Activated CD4-positive, alpha-beta T cell treated with anti-CD3 and anti-CD28 coated beads for 48 hours (primary cell): Measurements from ENCODE around the gene TICAM1.
A peak's percentile ranks its signal among the peaks of the same experiment; 100 is the strongest.
"Not testable (repeated sequence)": the region's sequence is repeated elsewhere in the genome, so short reads cannot be mapped to it uniquely, and the experiment has no call there.

Experiments
- DNase-seq: peaks from one replicate; pipeline ENCODE4 v3.0.0-alpha.2; 2020

The TICAM1 gene

GRCh38 chr19:4844348-4845179, 13.1 kb upstream of the TICAM1 start:
- no peak for DNase-seq

DNA sequence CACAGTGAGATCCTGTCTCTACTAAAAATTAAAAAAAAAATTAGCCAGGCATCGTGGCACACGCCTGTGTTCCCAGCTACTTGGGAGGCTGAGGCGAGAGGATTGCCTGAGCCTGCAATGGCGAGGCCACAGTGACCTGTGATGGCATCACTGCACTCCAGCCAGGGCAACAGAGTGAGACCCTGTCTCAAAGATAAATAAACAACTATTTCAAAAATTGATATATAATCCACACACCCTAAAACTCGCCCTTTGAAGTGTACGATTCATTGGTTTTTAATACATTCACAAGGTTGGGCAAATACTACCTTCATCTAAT, 12.1 kb upstream of the TICAM1 start:
- no peak for DNase-seq

DNA sequence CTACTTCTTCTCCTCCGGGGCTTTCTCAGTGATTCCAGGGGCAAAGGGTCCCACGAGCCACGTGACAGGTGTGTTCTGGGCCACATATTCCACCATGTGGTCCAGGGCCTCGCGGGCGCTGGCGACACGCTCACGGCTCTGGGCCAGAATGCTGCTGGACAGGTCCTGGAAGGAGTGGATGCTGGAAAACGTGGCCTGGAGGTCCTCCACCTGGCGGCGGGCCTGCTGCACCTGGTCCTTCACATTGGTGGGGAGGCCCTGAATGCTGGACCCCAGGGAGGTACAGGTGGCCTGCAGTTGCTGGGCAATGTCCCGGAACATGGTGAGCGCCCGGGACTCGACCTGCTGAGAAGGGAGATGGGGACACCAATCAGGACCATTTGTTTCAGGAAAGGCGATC, 7.7 kb upstream of the TICAM1 start:
- no peak for DNase-seq

GRCh38 chr19:4832776-4833175, 1.3 kb upstream of the TICAM1 start:
- no peak for DNase-seq

- DNase-seq, result not testable (repeated sequence)
Observed at GRCh38 chr19:4831979-4832340, 448 bp upstream of the TICAM1 start.

GRCh38 chr19:4830768-4831265, 695 bp downstream of the TICAM1 start:
- no peak for DNase-seq

GRCh38 chr19:4830332-4830731, 1.2 kb downstream of the TICAM1 start:
- no peak for DNase-seq

DNA sequence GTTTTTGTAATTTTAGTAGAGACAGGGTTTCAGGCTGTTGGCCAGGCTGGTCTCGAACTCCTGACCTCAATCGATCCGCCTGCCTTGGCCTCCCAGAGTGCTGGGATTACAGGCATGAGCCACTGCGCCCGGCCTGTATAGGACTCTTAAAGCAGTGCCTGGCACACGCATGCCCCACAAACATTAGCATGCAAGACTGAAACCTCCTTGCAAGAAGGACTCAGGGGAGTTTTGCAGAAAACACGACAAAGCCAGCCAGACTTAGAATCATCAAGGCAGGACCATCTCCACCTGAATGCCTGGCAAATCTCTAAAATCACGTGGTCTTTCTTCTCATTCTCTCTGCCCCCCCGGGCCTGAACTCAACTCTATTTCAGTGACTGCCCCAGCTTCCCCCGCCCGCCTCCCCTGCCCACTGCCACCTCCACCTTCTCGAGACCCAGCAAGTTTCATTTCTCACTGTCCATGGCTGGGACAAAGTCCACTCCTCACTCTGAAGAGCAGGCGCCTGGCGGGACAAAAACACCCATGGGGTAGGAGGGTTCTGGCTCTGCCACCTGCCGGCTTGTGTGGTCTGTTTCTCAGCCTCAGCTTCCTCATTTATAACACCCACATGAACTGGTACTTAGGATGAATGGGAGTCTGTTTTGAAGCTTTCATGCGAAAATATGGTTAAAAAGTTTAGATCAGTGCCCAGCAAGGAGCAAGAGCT, 2.4 kb downstream of the TICAM1 start:
- DNase-seq, result no peak

GRCh38 chr19:4823577-4823976, 7.9 kb downstream of the TICAM1 start:
- DNase-seq, result no peak

- DNase-seq, result not testable (repeated sequence)
Observed at GRCh38 chr19:4822354-4822753, 9.2 kb downstream of the TICAM1 start.

DNA sequence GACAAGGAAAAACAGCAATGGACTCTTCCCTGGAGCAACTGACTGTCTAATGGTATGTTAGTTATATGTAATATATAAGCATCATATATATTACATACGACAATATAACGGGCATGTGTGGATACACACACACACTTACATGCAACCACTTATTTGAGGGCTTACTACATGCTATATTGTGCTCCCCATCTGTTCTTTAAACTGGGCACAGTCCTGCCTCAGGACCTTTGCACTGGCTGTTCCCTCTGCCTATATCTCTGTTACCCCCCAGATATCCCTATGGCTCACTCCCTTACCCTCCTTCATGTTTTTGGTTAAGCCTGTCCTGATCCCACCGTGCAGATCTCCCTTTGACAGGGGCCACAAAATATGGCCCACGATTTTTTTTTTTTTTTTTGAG, 10.2 kb downstream of the TICAM1 start:
- no peak for DNase-seq

DNA sequence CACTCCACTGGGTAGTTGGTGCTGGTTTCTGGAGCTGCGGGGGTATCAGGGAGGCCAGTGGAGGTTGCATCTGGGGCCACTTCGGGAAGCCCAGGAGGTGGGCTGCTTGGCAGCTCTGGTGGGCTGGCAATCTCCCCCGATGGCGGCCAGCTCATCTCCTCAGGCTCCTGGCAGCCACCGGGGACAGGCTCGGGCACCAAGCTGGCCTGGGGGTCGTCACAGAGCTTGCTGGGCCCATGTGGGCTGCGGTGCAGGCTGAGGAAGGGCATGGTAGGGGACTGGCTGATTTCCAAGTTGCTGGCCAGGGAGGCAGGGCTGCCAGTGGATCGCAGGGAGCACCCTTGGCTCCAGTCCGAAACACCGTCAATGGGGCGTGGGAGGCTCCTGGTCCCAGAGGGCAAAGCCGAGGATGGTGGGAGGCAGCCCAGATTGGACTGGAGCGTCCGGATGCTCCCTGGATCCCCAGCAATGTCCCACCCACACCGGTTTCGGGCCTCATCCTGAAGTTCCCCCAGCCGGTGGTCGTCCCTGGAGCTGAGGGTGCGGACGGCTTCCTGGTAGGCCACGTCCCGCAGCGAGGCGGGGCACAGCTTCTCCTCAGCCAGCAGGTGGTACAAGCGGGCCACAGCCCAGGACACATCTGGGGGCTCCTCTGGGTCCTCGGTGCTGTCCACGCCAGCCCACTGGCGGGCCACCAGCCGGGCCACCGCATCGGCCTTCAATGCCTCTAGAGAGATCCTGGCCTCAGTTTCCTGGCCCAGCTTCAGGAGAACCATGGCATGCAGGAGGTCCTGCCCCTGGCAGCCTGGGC, 13.8 kb downstream of the TICAM1 start:
- no peak for DNase-seq

DNA sequence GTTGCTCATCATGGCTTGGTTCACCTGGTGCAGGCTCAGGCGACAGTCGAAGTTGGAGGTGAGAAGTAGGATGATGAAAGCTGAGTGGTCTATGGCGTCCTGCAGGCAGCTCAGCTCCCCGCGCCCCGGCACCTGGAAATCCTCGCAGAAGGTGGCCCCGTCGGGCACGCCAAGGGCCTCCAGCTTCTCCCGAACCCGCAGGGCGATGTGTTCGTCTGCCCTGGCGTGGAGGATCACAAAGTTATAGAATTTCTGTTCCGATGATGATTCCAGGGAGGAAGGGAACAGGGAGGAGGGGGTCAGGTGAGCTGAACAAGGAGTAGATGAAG, 14.6 kb downstream of the TICAM1 start:
- no peak for DNase-seq

- no peak for DNase-seq
Observed at GRCh38 chr19:4816202-4816949, 15.1 kb downstream of the TICAM1 start.

DNA sequence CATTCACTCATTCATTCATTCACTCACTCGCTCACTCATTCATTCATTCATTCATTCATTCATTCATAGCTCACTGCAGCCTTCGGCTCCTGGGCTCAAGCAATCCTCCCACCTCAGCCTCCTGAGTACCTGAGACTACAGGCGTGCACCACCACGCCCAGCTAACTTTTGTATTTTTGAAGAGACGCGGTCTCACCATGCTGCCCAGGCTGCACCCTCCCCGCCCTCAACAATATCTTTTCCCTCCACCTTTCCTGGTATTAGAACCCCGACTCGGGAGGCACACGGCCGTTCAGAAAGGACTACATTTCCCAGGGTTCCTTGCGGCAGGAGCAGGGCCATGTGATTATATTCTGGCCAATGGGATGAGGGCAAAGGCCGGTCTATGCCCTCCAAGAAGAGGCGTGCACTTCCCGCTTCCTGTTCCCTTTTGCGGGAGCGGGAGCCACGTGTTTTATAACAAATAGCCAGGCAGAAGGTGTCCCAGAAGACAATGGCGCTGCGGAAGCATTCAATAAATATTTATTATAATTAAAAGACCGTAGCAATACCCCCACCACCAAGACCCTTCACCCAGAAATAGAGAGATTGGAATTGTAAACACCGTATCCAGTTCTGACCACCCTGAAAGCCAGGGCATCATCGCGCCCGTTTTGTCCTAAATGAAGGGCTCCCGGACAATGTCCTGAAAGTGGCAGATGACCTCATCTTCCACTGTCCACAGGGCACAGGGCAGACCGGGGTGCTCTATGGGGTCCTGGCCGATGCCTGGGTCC, 15.9 kb downstream of the TICAM1 start:
- DNase-seq, result peak; percentile 85

- no peak for DNase-seq
Observed at GRCh38 chr19:4814625-4815425, 16.7 kb downstream of the TICAM1 start.

DNA sequence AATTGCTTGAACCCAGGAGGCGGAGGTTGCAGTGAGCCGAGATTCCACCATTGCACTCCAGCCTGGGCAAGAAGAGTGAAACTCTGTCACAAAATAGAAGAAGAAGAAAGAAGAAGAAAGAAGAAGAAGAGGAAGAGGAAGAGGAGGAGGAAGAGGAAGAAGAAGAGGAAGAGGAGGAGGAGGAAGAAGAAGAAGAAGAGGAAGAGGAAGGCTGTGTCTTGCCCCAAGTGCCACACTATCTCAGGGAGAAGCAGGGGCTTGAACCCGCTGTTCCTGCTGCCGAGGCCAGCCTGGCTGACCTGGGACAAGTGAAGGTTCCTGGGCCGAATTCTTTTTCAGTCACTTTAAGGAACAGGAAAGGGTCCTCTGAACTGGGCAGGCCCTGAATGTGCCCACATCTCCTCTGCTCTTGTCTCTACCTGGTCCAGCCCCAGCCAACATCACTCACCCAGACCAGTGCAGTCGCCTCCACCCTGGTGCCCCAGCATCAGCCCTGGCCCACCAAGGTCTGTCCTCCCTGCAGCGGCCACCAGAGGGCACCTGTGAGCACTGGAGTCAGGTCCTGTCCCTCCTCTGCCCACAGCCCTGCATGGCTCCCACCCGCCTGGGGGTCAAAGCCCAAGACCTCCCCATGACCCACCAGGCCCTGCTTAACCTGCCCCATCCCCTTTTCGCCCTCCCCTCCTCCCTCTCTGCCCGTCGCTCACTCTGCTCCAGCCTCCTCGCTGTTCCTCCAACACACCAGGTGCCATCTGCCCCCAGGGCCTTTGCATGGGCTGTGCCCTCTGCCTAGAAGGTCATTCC, 20.0 kb downstream of the TICAM1 start:
- peak; percentile 95 for DNase-seq

GRCh38 chr19:4807188-4807587, 24.3 kb downstream of the TICAM1 start:
- DNase-seq, result no peak

DNA sequence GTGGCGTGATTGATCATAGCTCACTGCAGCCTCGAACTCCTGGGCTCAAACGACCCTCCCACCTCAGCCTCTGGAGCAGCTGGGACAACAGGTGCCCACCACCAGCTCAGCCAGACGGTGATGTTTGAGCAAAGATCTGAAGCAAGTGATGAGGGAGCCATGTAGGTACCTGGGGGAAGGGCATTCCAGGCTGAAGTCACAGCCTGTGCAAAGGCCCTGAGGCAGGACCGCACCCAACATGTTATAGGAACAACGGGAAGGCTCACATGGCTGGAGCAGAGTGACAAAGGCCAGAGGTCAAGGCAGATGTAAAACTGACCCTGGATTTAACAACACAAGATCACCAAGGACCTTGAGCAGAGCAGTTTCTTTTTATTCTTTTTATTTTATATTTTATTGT, 25.1 kb downstream of the TICAM1 start:
- no peak for DNase-seq

GRCh38 chr19:4805140-4805539, 26.4 kb downstream of the TICAM1 start:
- not testable (repeated sequence) for DNase-seq
